ENCODE results near the gene SSTR1. TPM values are rescaled to one million over a fixed set of nuclear protein-coding genes. Genes with fewer than 3 reads are reported as not detected.
A peak's percentile ranks its signal among the peaks of the same experiment; 100 is the strongest.

Gene SSTR1
- polyA plus RNA-seq, 1 donor = 24.6 TPM

DNA sequence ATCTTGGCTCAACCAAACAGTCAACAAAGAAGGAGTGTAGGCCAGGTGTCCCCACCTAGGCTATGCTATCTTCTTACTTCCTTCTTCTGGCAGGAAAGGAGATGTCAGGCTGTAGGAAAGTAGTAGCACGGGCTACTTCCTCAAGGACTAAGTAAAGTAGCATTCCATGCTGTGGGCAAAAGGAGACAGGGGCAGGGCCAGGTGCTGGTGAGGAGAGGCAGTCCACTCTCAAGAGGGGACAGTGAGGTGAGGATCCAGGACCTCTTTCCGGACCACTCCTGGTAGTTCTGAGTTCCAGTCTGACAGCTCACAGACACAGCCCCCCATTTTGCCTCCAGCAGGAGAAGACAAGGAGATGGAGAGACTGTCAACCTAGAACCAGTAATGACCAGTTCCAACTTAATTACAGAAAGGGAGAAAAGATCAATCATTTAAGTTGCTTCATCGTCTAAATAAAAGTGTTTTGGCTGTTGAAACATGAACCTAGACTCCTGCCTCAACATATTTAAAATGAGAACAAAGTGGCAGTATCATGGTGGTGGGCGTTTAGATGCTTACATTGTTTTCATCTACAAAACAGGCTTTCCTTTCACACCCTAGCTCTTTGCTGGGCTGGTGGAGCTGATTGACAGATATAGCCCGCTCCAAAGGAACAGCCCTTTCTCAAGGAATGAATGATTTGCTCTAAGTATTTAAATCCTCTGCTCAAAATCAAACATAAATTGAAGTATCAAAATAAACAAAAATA is 5.1 kb upstream of the SSTR1 start:
- Histone ChIP-seq H3K27me3 (ENCODE audit: control insufficient read depth, insufficient read depth, low read length) (no peaks in the 10 kb centered on the region), H3K36me3 (ENCODE audit: control insufficient read depth, insufficient read depth, low read length) (no peaks in the 10 kb centered on the region), H3K4me3 (ENCODE audit: low read length) (no peak overlapping the region), H3K9me3 (ENCODE audit: control insufficient read depth, low read depth, low read length) (no peaks in the 10 kb centered on the region), H3K27ac (ENCODE audit: low read length) (no peak overlapping the region), H3K4me1 (ENCODE audit: control insufficient read depth, insufficient read depth, low read length) (no peaks in the 10 kb centered on the region)
- WGBS (ENCODE audit: insufficient coverage, low lambda C conversion rate) = no CpG with 5 or more reads among the region's 5 CpGs
- DNase-seq = no peak

GRCh38 chr14:38203929-38204718 is 3.6 kb upstream of the SSTR1 start:
- no peaks in the 10 kb centered on the region for H3K4me1 ChIP-seq (ENCODE audit: control insufficient read depth, insufficient read depth, low read length)
- H3K9me3 ChIP-seq (ENCODE audit: control insufficient read depth, low read depth, low read length) = no peaks in the 10 kb centered on the region
- WGBS (ENCODE audit: insufficient coverage, low lambda C conversion rate) = no CpG with 5 or more reads among the region's 2 CpGs
- no peak overlapping the region for H3K4me3 ChIP-seq (ENCODE audit: low read length)
- peaks cover 12% of the 10 kb centered on the region for H3K27me3 ChIP-seq (ENCODE audit: control insufficient read depth, insufficient read depth, low read length)
- DNase-seq = no peak
- no peak overlapping the region for H3K27ac ChIP-seq (ENCODE audit: low read length)
- no peaks in the 10 kb centered on the region for H3K36me3 ChIP-seq (ENCODE audit: control insufficient read depth, insufficient read depth, low read length)

DNA sequence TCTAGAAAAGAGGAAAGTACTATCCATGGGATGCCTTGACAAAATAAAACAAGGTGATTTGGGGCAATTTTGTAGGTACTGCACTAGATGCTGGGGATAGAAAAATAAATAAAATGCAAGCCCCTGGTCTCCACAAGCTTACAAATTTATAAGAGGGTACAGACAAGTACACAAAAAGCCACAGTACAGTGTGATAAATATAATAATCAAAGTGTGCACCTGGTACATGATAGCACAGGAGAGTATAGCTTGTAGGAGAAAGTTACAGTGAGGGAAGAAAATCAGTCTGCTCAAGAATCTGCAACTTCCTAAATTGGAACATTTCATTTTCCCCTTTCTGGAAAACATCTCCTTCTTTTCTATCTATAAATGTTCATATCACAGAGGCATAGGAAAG is 3.0 kb upstream of the SSTR1 start:
- no peak overlapping the region for H3K4me3 ChIP-seq (ENCODE audit: low read length)
- peaks cover 2% of the 10 kb centered on the region for H3K4me1 ChIP-seq (ENCODE audit: control insufficient read depth, insufficient read depth, low read length)
- peaks cover 2% of the 10 kb centered on the region for H3K9me3 ChIP-seq (ENCODE audit: control insufficient read depth, low read depth, low read length)
- H3K27me3 ChIP-seq (ENCODE audit: control insufficient read depth, insufficient read depth, low read length) = peaks cover 17% of the 10 kb centered on the region
- H3K27ac ChIP-seq (ENCODE audit: low read length) = no peak overlapping the region
- DNase-seq = no peak
- no peaks in the 10 kb centered on the region for H3K36me3 ChIP-seq (ENCODE audit: control insufficient read depth, insufficient read depth, low read length)

GRCh38 chr14:38205119-38205813 is 2.4 kb upstream of the SSTR1 start:
- WGBS (ENCODE audit: insufficient coverage, low lambda C conversion rate) = 100% methylated on average over 2 of the region's 5 CpGs
- peaks cover 8% of the 10 kb centered on the region for H3K4me1 ChIP-seq (ENCODE audit: control insufficient read depth, insufficient read depth, low read length)
- H3K36me3 ChIP-seq (ENCODE audit: control insufficient read depth, insufficient read depth, low read length) = no peaks in the 10 kb centered on the region
- peaks cover 8% of the 10 kb centered on the region for H3K9me3 ChIP-seq (ENCODE audit: control insufficient read depth, low read depth, low read length)
- no peak overlapping the region for H3K4me3 ChIP-seq (ENCODE audit: low read length)
- H3K27me3 ChIP-seq (ENCODE audit: control insufficient read depth, insufficient read depth, low read length) = peaks cover 22% of the 10 kb centered on the region
- no peak for DNase-seq
- no peak overlapping the region for H3K27ac ChIP-seq (ENCODE audit: low read length)

DNA sequence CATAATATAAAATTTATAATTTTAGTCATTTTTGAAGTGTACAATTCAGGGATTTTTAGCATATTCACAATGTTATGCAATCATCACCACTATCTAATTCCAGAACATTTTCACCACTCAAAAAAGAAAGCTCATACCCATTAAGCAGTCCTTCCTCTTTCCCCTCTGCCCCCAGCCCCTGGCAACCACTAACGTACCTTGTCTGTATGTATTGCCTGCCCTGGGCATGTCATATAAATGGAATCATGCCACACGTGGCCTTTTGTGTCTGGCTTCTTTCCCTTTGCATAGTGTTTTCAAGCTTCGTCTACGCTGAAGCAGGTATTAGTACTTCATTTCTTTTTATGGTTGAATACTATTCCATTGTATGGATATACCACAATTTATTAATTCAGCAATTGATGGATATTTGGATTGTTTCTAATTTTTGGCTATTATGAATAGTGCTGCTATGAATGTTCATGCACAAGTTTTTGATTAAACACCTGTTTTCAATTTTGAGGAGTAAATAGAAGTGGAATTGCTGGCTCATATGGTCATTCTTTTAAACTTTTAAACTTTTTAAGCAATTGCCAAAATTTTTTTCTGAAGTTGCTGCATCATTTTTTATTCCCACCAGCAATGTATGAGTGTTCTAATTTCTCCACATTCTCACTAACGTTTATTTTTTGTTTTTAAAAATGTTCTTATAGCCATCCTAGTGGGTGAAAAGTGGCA is 1.6 kb upstream of the SSTR1 start:
- Histone ChIP-seq H3K27me3 (ENCODE audit: control insufficient read depth, insufficient read depth, low read length) (peaks cover 27% of the 10 kb centered on the region), H3K36me3 (ENCODE audit: control insufficient read depth, insufficient read depth, low read length) (no peaks in the 10 kb centered on the region), H3K4me1 (ENCODE audit: control insufficient read depth, insufficient read depth, low read length) (peaks cover 15% of the 10 kb centered on the region), H3K4me3 (ENCODE audit: low read length) (no peak overlapping the region), H3K27ac (ENCODE audit: low read length) (no peak overlapping the region), H3K9me3 (ENCODE audit: control insufficient read depth, low read depth, low read length) (peaks cover 15% of the 10 kb centered on the region)
- WGBS (ENCODE audit: insufficient coverage, low lambda C conversion rate) = 100% methylated on average over 5 of the region's 5 CpGs
- no peak for DNase-seq

DNA sequence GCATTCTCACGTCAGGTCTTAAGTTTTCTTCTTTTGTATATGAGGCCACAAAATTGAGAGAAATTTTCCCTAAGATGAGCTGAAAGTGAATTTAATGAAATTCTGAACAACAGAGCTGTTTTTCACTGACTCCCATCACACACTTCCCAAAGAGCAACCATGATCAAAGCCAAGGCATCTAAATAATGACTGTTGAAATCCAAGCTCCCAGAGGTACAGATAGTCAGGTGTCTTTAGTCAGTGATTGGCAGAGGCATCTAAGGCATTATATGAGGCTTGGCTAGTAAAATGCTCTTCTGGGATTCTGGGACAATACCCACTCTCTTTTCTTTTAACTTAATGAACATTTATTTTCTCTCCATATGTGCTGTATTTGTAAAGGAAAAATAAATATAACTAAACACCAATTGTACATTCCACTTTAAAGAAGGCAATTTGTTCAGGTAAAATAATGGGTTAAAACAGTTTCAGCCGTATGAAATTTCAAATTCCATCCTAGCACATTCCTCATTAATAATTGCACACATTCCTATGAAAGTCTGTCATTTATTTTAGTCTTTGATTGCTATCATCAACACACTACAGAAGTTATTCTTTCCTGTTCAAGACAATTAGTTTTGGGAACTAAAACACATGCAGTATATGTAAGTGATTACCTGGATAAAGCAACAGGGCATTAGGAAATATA is 871 bp upstream of the SSTR1 start:
- no peak for DNase-seq
- Histone ChIP-seq H3K27me3 (ENCODE audit: control insufficient read depth, insufficient read depth, low read length) (peaks cover 34% of the 10 kb centered on the region), H3K9me3 (ENCODE audit: control insufficient read depth, low read depth, low read length) (peaks cover 20% of the 10 kb centered on the region), H3K4me1 (ENCODE audit: control insufficient read depth, insufficient read depth, low read length) (peaks cover 18% of the 10 kb centered on the region), H3K36me3 (ENCODE audit: control insufficient read depth, insufficient read depth, low read length) (no peaks in the 10 kb centered on the region), H3K27ac (ENCODE audit: low read length) (peak overlapping the region; percentile 98), H3K4me3 (ENCODE audit: low read length) (peak overlapping the region; percentile 41)
- 0% methylated on average over 1 of the region's 2 CpGs for WGBS (ENCODE audit: insufficient coverage, low lambda C conversion rate)

GRCh38 chr14:38207377-38207735 is 348 bp upstream of the SSTR1 start:
- H3K27ac ChIP-seq (ENCODE audit: low read length) = peak overlapping the region; percentile 98
- peak overlapping the region; percentile 41 for H3K4me3 ChIP-seq (ENCODE audit: low read length)
- no peaks in the 10 kb centered on the region for H3K36me3 ChIP-seq (ENCODE audit: control insufficient read depth, insufficient read depth, low read length)
- no peak for DNase-seq
- WGBS (ENCODE audit: insufficient coverage, low lambda C conversion rate) = no CpG with 5 or more reads among the region's 5 CpGs
- H3K4me1 ChIP-seq (ENCODE audit: control insufficient read depth, insufficient read depth, low read length) = peaks cover 18% of the 10 kb centered on the region
- H3K9me3 ChIP-seq (ENCODE audit: control insufficient read depth, low read depth, low read length) = peaks cover 20% of the 10 kb centered on the region
- peaks cover 35% of the 10 kb centered on the region for H3K27me3 ChIP-seq (ENCODE audit: control insufficient read depth, insufficient read depth, low read length)

- peak overlapping the region; percentile 41 for H3K4me3 ChIP-seq (ENCODE audit: low read length)
- no peaks in the 10 kb centered on the region for H3K36me3 ChIP-seq (ENCODE audit: control insufficient read depth, insufficient read depth, low read length)
- H3K9me3 ChIP-seq (ENCODE audit: control insufficient read depth, low read depth, low read length) = peaks cover 20% of the 10 kb centered on the region
- H3K4me1 ChIP-seq (ENCODE audit: control insufficient read depth, insufficient read depth, low read length) = peaks cover 18% of the 10 kb centered on the region
- DNase-seq = peak; percentile 87 to 95
- H3K27ac ChIP-seq (ENCODE audit: low read length) = peak overlapping the region; percentile 98
- 0% methylated on average over 2 of the region's 59 CpGs for WGBS (ENCODE audit: insufficient coverage, low lambda C conversion rate)
- peaks cover 35% of the 10 kb centered on the region for H3K27me3 ChIP-seq (ENCODE audit: control insufficient read depth, insufficient read depth, low read length)
Observed at GRCh38 chr14:38208618-38209562, 1.2 kb downstream of the SSTR1 start.

All from large intestine (tissue), 3 donors.